ENCODE data around the gene CCDC18. TPM values are rescaled to one million over a fixed set of nuclear protein-coding genes. Genes with fewer than 3 reads are reported as not detected.
"Not testable (repeated sequence)": the region's sequence is repeated elsewhere in the genome, so short reads cannot be mapped to it uniquely, and the experiment has no call there.

CCDC18 gene
- total RNA-seq, 6 experiments from 2014 or later, result 2.3 to 6.9 (median 3.5) TPM

GRCh38 chr1:93167006-93167405 lies 13.5 kb upstream of the CCDC18 start:
- DNase-seq, result no peak
- TF ChIP-seq CTCF (IDR thresholded peaks at IDR 0.05), result no peak
- TF ChIP-seq POLR2A (IDR thresholded peaks at IDR 0.05), result no peak

GRCh38 chr1:93170141-93170678 lies 10.3 kb upstream of the CCDC18 start:
- no CpG with 5 or more reads among the region's 36 CpGs for WGBS (ENCODE audit: insufficient coverage, low coverage, low lambda C conversion rate, missing lambda C conversion rate)
- intact Hi-C loops (cut with DNase I), result not testable (repeated sequence)

More at GRCh38 chr1:93167006-93167405, 13.5 kb upstream of the CCDC18 start:
- Histone ChIP-seq H3K9me3 (no peaks in the 10 kb centered on the region), H3K27me3 (no peaks in the 10 kb centered on the region), H3K4me3 (no peak overlapping the region), H3K4me1 (peaks cover 0 to 6% (median 0%) of the 10 kb centered on the region in 4 donors), H3K36me3 (no peaks in the 10 kb centered on the region), H3K27ac (no peak overlapping the region)
- intact Hi-C loops (cut with DNase I), result no loop called here
- no peak for ATAC-seq

GRCh38 chr1:93171549-93172034 lies 8.9 kb upstream of the CCDC18 start:
- no peaks in the 10 kb centered on the region for H3K36me3 ChIP-seq
- H3K9me3 ChIP-seq, result no peaks in the 10 kb centered on the region
- H3K4me3 ChIP-seq, result no peak overlapping the region
- no peak overlapping the region for H3K27ac ChIP-seq
- TF ChIP-seq CTCF (IDR thresholded peaks at IDR 0.05), result no peak
- H3K4me1 ChIP-seq, result peaks cover 0 to 6% (median 0%) of the 10 kb centered on the region in 4 donors
- intact Hi-C loops (cut with DNase I), result no loop called here
- DNase-seq (no peak), ATAC-seq (no peak)
- 11% methylated on average over 1 of the region's 1 CpG for WGBS (ENCODE audit: insufficient coverage, low coverage, low lambda C conversion rate, missing lambda C conversion rate)
- no peaks in the 10 kb centered on the region for H3K27me3 ChIP-seq

More at GRCh38 chr1:93170141-93170678, 10.3 kb upstream of the CCDC18 start:
- DNase-seq, H3K4me3 ChIP-seq, H3K27ac ChIP-seq, ATAC-seq, H3K27me3 ChIP-seq, H3K4me1 ChIP-seq, H3K36me3 ChIP-seq, H3K9me3 ChIP-seq: not testable (repeated sequence)

GRCh38 chr1:93172778-93173177 lies 7.7 kb upstream of the CCDC18 start:
- H3K4me1 ChIP-seq, result peaks cover 0 to 18% (median 0%) of the 10 kb centered on the region in 4 donors
- ATAC-seq (no peak), DNase-seq (no peak)
- intact Hi-C loops (cut with DNase I), result no loop called here
- TF ChIP-seq CTCF (IDR thresholded peaks at IDR 0.05) (no peak), POLR2A (IDR thresholded peaks at IDR 0.05) (no peak)
- WGBS (ENCODE audit: insufficient coverage, low coverage, low lambda C conversion rate, missing lambda C conversion rate), result 40% methylated on average over 1 of the region's 1 CpG
- H3K4me3 ChIP-seq, result no peak overlapping the region
- H3K27me3 ChIP-seq, result no peaks in the 10 kb centered on the region
- no peak overlapping the region for H3K27ac ChIP-seq
- no peaks in the 10 kb centered on the region for H3K9me3 ChIP-seq
- no peaks in the 10 kb centered on the region for H3K36me3 ChIP-seq

GRCh38 chr1:93174638-93175037 lies 5.9 kb upstream of the CCDC18 start:
- H3K4me3 ChIP-seq; H3K27ac ChIP-seq; DNase-seq; H3K36me3 ChIP-seq; intact Hi-C loops (cut with DNase I); H3K27me3 ChIP-seq; H3K9me3 ChIP-seq; ATAC-seq: not testable (repeated sequence)
- peaks cover 0 to 18% (median 0%) of the 10 kb centered on the region in 4 donors for H3K4me1 ChIP-seq
- 94% methylated on average over 3 of the region's 3 CpGs for WGBS (ENCODE audit: insufficient coverage, low coverage, low lambda C conversion rate, missing lambda C conversion rate)
